ENCODE results near the gene COL6A2. TPM values are rescaled to one million over a fixed set of nuclear protein-coding genes. Genes with fewer than 3 reads are reported as not detected.
A peak's percentile ranks its signal among the peaks of the same experiment; 100 is the strongest.

The COL6A2 gene
- total RNA-seq, 1 experiment from 2014 or later, result 87.0 TPM

DNA sequence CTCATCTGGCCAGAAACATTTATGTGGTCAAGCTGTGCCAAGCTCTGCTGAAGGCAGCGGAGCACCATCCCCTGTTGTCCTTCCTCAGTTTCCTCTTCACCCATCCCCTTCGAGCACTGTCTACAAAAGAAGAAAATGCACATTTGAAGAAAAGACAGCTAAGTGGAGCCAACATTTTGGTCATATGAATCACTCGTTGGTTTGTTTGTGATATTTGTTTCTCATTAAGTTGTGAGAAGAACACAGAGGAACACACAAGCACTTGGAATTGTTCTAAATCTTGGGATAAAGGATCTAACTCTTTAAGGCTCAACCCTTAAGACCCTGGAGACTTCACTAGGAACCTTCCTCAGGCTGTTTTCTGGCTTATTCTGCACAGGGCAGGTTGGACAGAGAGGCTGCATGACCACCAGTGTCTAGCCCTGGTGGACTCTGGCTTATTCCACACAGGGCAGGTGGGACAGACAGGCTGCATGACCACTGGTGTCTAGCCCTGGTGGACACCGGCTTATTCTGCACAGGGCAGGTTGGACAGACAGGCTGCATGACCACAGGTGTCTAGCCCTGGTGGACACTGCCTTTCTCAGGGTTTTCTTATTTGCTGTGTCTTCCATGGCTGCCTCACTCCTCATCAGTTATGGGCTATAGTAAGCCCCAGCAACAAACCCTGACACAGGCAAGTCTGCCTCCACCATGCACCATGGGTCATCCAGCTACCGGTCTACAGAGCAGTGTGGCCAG is 35.3 kb upstream of the COL6A2 start:
- no peaks in the 10 kb centered on the region for H4K20me1 ChIP-seq (ENCODE audit: insufficient read depth)
- H3K4me3 ChIP-seq (replicated peaks in 1 of 2; ENCODE audit: low read depth in 1 of 2, low read length in 2 of 2), result no peak overlapping the region
- peaks cover 6 to 13% of the 10 kb centered on the region in 2 experiments; a peak in 2 of 4 replicates for H3K9me3 ChIP-seq (ENCODE audit: control insufficient read depth in 1 of 2, insufficient read depth in 1 of 2, low read depth in 1 of 2, low read length in 2 of 2)
- DNase-seq (ENCODE audit: low read depth, low spot score), result no peak
- ChIA-PET CTCF (no interaction called here), RAD21 (ENCODE audit: low non-redundant PET in 1 of 2, low total read pairs in 2 of 2, uncharacterized antibody in 2 of 2, unreplicated experiment in 2 of 2) (no interaction called here), POLR2A (no interaction called here)
- no peaks in the 10 kb centered on the region for H3K9me2 ChIP-seq (ENCODE audit: insufficient read depth)
- intact Hi-C loops (cut with micrococcal nuclease), result no loop called here
- no peak overlapping the region for H2AFZ ChIP-seq (ENCODE audit: low read depth, low read length, poor library complexity, severe bottlenecking)
- H3K27ac ChIP-seq (ENCODE audit: low read depth, low read length), result no peak overlapping the region
- no peaks in the 10 kb centered on the region for H3K27me3 ChIP-seq (ENCODE audit: insufficient read depth, low read length)
- no peaks in the 10 kb centered on the region for H3K4me1 ChIP-seq (ENCODE audit: control insufficient read depth in 1 of 2, insufficient read depth in 2 of 2, low read length in 2 of 2)
- H3K36me3 ChIP-seq (ENCODE audit: control insufficient read depth in 1 of 2, insufficient read depth in 2 of 2, low read length in 2 of 2), result no peaks in the 10 kb centered on the region
- no peaks in the 10 kb centered on the region for H3K79me2 ChIP-seq (ENCODE audit: insufficient read depth, low read length)
- BruUV-seq (replicated peaks), result no TSS peak
- ATAC-seq, result no peak
- H3K9ac ChIP-seq (ENCODE audit: low read length), result no peak overlapping the region
- TF ChIP-seq RAD21 (IDR thresholded peaks at IDR 0.05; ENCODE audit: low read depth), result no peak
- TF ChIP-seq ELF1 (IDR thresholded peaks at IDR 0.05; ENCODE audit: borderline replicate concordance, low read depth), result no peak
- no peak for TF ChIP-seq EZH2 (IDR thresholded peaks at IDR 0.05)
- TF ChIP-seq, protein P1, sequence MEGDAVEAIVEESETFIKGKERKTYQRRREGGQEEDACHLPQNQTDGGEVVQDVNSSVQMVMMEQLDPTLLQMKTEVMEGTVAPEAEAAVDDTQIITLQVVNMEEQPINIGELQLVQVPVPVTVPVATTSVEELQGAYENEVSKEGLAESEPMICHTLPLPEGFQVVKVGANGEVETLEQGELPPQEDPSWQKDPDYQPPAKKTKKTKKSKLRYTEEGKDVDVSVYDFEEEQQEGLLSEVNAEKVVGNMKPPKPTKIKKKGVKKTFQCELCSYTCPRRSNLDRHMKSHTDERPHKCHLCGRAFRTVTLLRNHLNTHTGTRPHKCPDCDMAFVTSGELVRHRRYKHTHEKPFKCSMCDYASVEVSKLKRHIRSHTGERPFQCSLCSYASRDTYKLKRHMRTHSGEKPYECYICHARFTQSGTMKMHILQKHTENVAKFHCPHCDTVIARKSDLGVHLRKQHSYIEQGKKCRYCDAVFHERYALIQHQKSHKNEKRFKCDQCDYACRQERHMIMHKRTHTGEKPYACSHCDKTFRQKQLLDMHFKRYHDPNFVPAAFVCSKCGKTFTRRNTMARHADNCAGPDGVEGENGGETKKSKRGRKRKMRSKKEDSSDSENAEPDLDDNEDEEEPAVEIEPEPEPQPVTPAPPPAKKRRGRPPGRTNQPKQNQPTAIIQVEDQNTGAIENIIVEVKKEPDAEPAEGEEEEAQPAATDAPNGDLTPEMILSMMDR (IDR thresholded peaks at IDR 0.05 in 2 of 3, conservative IDR thresholded peaks at IDR 0.05 in 1 of 3; ENCODE audit: borderline replicate concordance in 1 of 3, insufficient read depth in 1 of 3, low read depth in 2 of 3, low read length in 2 of 3), result no peak
- TF ChIP-seq, protein P2, sequence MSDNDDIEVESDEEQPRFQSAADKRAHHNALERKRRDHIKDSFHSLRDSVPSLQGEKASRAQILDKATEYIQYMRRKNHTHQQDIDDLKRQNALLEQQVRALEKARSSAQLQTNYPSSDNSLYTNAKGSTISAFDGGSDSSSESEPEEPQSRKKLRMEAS (IDR thresholded peaks at IDR 0.05), result no peak
- no peak for TF ChIP-seq ZNF274 (IDR thresholded peaks at IDR 0.05; ENCODE audit: low read depth, low read length)
- H3K4me2 ChIP-seq (ENCODE audit: low read length), result no peak overlapping the region

DNA sequence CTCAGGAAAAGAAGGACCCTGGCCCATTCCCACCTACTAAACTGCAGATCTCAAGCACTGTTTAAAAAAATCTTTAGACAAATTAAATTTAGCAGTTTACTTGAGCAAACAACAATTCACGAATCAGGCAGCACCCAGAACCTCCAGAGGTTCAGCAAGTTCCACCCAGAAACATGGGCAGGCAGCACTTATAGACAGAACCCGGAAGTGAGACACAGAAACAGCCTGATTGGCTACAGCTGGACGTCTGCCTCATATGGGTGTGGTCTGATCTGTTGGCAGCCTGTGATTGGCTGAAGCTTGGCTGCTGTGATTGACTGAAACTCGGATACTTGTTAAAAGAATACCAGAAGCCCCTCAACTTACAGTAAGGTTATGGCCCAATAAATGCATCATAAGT is 34.7 kb upstream of the COL6A2 start:
- intact Hi-C loops (cut with micrococcal nuclease), result no loop called here
- TF ChIP-seq SIN3A (IDR thresholded peaks at IDR 0.05; ENCODE audit: low read depth), result no peak
- no peak for TF ChIP-seq CEBPB (IDR thresholded peaks at IDR 0.05; ENCODE audit: low read depth)
- TF ChIP-seq ZFX (IDR thresholded peaks at IDR 0.05), result no peak
- no peak for TF ChIP-seq EZH2 (IDR thresholded peaks at IDR 0.05)
- TF ChIP-seq, protein P3, sequence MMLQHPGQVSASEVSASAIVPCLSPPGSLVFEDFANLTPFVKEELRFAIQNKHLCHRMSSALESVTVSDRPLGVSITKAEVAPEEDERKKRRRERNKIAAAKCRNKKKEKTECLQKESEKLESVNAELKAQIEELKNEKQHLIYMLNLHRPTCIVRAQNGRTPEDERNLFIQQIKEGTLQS (IDR thresholded peaks at IDR 0.05), result no peak
- no peak for TF ChIP-seq EGR1 (IDR thresholded peaks at IDR 0.05; ENCODE audit: low read depth)

More for the DNA sequence above, 34.7 kb upstream of the COL6A2 start:
- Histone ChIP-seq H3K79me2 (ENCODE audit: insufficient read depth, low read length) (no peaks in the 10 kb centered on the region), H3K27ac (ENCODE audit: low read depth, low read length) (no peak overlapping the region), H4K20me1 (ENCODE audit: insufficient read depth) (no peaks in the 10 kb centered on the region), H3K9me2 (ENCODE audit: insufficient read depth) (no peaks in the 10 kb centered on the region), H3K4me1 (ENCODE audit: control insufficient read depth in 1 of 2, insufficient read depth in 2 of 2, low read length in 2 of 2) (no peaks in the 10 kb centered on the region), H3K9ac (ENCODE audit: low read length) (no peak overlapping the region), H3K27me3 (ENCODE audit: insufficient read depth, low read length) (no peaks in the 10 kb centered on the region), H2AFZ (ENCODE audit: low read depth, low read length, poor library complexity, severe bottlenecking) (no peak overlapping the region), H3K36me3 (ENCODE audit: control insufficient read depth in 1 of 2, insufficient read depth in 2 of 2, low read length in 2 of 2) (no peaks in the 10 kb centered on the region), H3K4me2 (ENCODE audit: low read length) (no peak overlapping the region), H3K4me3 (replicated peaks in 1 of 2; ENCODE audit: low read depth in 1 of 2, low read length in 2 of 2) (no peak overlapping the region), H3K9me3 (ENCODE audit: control insufficient read depth in 1 of 2, insufficient read depth in 1 of 2, low read depth in 1 of 2, low read length in 2 of 2) (peaks cover 6 to 13% of the 10 kb centered on the region in 2 experiments; a peak in 2 of 4 replicates)
- peak; percentile 55; the same call in 1 of the 2 replicates for ATAC-seq
- no peak for DNase-seq (ENCODE audit: low read depth, low spot score)
- ChIA-PET POLR2A (no interaction called here), RAD21 (ENCODE audit: low non-redundant PET in 1 of 2, low total read pairs in 2 of 2, uncharacterized antibody in 2 of 2, unreplicated experiment in 2 of 2) (no interaction called here), CTCF (no interaction called here)
- no TSS peak for BruUV-seq (replicated peaks)

Measured in HCT116 (cell line).